Measurements from ENCODE around the gene KRT80. TPM values are rescaled to one million over a fixed set of nuclear protein-coding genes. Genes with fewer than 3 reads are reported as not detected.

Gene KRT80
- total RNA-seq, 1 donor from 2014 or later: not detected

GRCh38 chr12:52230364-52231281 lies 38.8 kb upstream of the KRT80 start:
- DNase-seq (ENCODE audit: low read depth, low spot score): no peak
- H3K27me3 Mint-ChIP-seq (ENCODE audit: low read depth): peaks cover 85% of the 10 kb centered on the region
- H3K9me3 Mint-ChIP-seq: no peaks in the 10 kb centered on the region
- H3K4me1 Mint-ChIP-seq: peaks cover 20% of the 10 kb centered on the region
- no peak overlapping the region for H3K4me3 Mint-ChIP-seq
- H3K27ac Mint-ChIP-seq (ENCODE audit: unreplicated experiment): no peak overlapping the region
- TF ChIP-seq CTCF (conservative IDR thresholded peaks at IDR 0.05): no peak
- H3K36me3 Mint-ChIP-seq (ENCODE audit: low read depth): no peaks in the 10 kb centered on the region

- Mint-ChIP-seq H3K4me3 (no peak overlapping the region), H3K27ac (ENCODE audit: unreplicated experiment) (no peak overlapping the region), H3K9me3 (no peaks in the 10 kb centered on the region), H3K27me3 (ENCODE audit: low read depth) (peaks cover 80% of the 10 kb centered on the region), H3K36me3 (ENCODE audit: low read depth) (no peaks in the 10 kb centered on the region), H3K4me1 (peaks cover 20% of the 10 kb centered on the region)
- TF ChIP-seq CTCF (conservative IDR thresholded peaks at IDR 0.05): no peak
- no peak for DNase-seq (ENCODE audit: low read depth, low spot score)
Observed at GRCh38 chr12:52229836-52230343, 38.1 kb upstream of the KRT80 start.

- no peak for DNase-seq (ENCODE audit: low read depth, low spot score)
- Mint-ChIP-seq H3K4me1 (peaks cover 20% of the 10 kb centered on the region), H3K27ac (ENCODE audit: unreplicated experiment) (no peak overlapping the region), H3K36me3 (ENCODE audit: low read depth) (no peaks in the 10 kb centered on the region), H3K9me3 (no peaks in the 10 kb centered on the region), H3K4me3 (no peak overlapping the region), H3K27me3 (ENCODE audit: low read depth) (peaks cover 81% of the 10 kb centered on the region)
- TF ChIP-seq CTCF (conservative IDR thresholded peaks at IDR 0.05): no peak
Observed at GRCh38 chr12:52228931-52229330, 37.1 kb upstream of the KRT80 start.

- Mint-ChIP-seq H3K4me3 (no peak overlapping the region), H3K4me1 (peaks cover 16% of the 10 kb centered on the region), H3K27me3 (ENCODE audit: low read depth) (peaks cover 81% of the 10 kb centered on the region), H3K27ac (ENCODE audit: unreplicated experiment) (no peak overlapping the region), H3K9me3 (no peaks in the 10 kb centered on the region), H3K36me3 (ENCODE audit: low read depth) (no peaks in the 10 kb centered on the region)
- no peak for TF ChIP-seq CTCF (conservative IDR thresholded peaks at IDR 0.05)
- no peak for DNase-seq (ENCODE audit: low read depth, low spot score)
Observed at GRCh38 chr12:52228366-52228765, 36.6 kb upstream of the KRT80 start.

GRCh38 chr12:52227606-52228166 lies 35.9 kb upstream of the KRT80 start:
- Mint-ChIP-seq H3K9me3 (no peaks in the 10 kb centered on the region), H3K27ac (ENCODE audit: unreplicated experiment) (no peak overlapping the region), H3K27me3 (ENCODE audit: low read depth) (peaks cover 77% of the 10 kb centered on the region), H3K4me1 (peaks cover 16% of the 10 kb centered on the region), H3K4me3 (no peak overlapping the region), H3K36me3 (ENCODE audit: low read depth) (no peaks in the 10 kb centered on the region)
- no peak for DNase-seq (ENCODE audit: low read depth, low spot score)
- TF ChIP-seq CTCF (conservative IDR thresholded peaks at IDR 0.05): no peak

Measured in neural crest cell (in vitro differentiated cells).